HL-60 (cell line): ENCODE measurements around the gene SYCN.

Source experiments
- DNase-seq, 2 experiments: peaks; one replicate each; pipeline ENCODE4 v3.0.0-alpha.2; 2010 to 2020; ENCODE audit warnings: low read depth in 1 of 2, low spot score in 1 of 2
- H3K27ac ChIP-seq: fragments of 250-450 bp; sonication (Bioruptor Pico); replicated peaks from 2 replicates; pipeline ENCODE4 v1.5.1; 2020; ENCODE audit warnings: mild to moderate bottlenecking, moderate library complexity
- H3K27me3 ChIP-seq: fragments of 250-450 bp; sonication (Bioruptor Pico); 2 replicates; pipeline ENCODE4 v1.5.1; 2021; ENCODE audit warnings: mild to moderate bottlenecking, moderate library complexity; ENCODE audit not compliant: insufficient read depth, poor library complexity, severe bottlenecking
- H3K4me3 ChIP-seq: replicated peaks from 2 replicates; pipeline ENCODE4 v1.5.1; 2011; ENCODE audit warnings: mild to moderate bottlenecking, control low read depth, low read length; ENCODE audit not compliant: insufficient read depth
- CTCF ChIP-seq: IDR thresholded peaks from one replicate; pipeline ENCODE4 v1.5.1; 2011; ENCODE audit warnings: low read length, control low read depth, inconsistent platforms; ENCODE audit not compliant: insufficient read depth
- GABPA ChIP-seq: IDR thresholded peaks from 2 replicates; pipeline ENCODE4 v1.6.1; 2012; ENCODE audit warnings: low read depth
- POLR2AphosphoS5 ChIP-seq: IDR thresholded peaks from 2 replicates; pipeline ENCODE4 v1.6.1; 2012; ENCODE audit warnings: low read depth
- REST ChIP-seq: IDR thresholded peaks from 2 replicates; pipeline ENCODE4 v1.6.1; 2012; ENCODE audit warnings: low read depth; ENCODE audit not compliant: insufficient replicate concordance
- SPI1 ChIP-seq: IDR thresholded peaks from 2 replicates; pipeline ENCODE4 v1.6.1; 2012; ENCODE audit warnings: low read depth, mild to moderate bottlenecking, borderline replicate concordance

The SYCN gene

GRCh38 chr19:39179754-39180153 lies 24.3 kb downstream of the SYCN start:
- H3K4me3 ChIP-seq, result no peak overlapping the region
- no peaks in the 10 kb centered on the region for H3K27me3 ChIP-seq
- H3K27ac ChIP-seq, result no peak overlapping the region
- TF ChIP-seq REST (no peak), SPI1 (no peak), GABPA (no peak), CTCF (no peak), POLR2AphosphoS5 (no peak)
- no peak for DNase-seq

GRCh38 chr19:39178296-39179006 lies 25.6 kb downstream of the SYCN start:
- Histone ChIP-seq H3K27ac (no peak overlapping the region), H3K27me3 (no peaks in the 10 kb centered on the region), H3K4me3 (no peak overlapping the region)
- DNase-seq, result no peak
- TF ChIP-seq CTCF (no peak), REST (no peak), GABPA (no peak), POLR2AphosphoS5 (no peak), SPI1 (no peak)

GRCh38 chr19:39177736-39178135 lies 26.3 kb downstream of the SYCN start:
- Histone ChIP-seq H3K27me3 (no peaks in the 10 kb centered on the region), H3K27ac (no peak overlapping the region), H3K4me3 (no peak overlapping the region)
- no peak for TF ChIP-seq POLR2AphosphoS5
- TF ChIP-seq GABPA, result no peak
- TF ChIP-seq CTCF, result no peak
- no peak for TF ChIP-seq SPI1
- no peak for TF ChIP-seq REST
- no peak for DNase-seq
